Endodermal cell (in vitro differentiated cells): ENCODE results near the gene PIK3IP1. TPM values are rescaled to one million over a fixed set of nuclear protein-coding genes. Genes with fewer than 3 reads are reported as not detected.

Source experiments
- DNase-seq: peaks from one replicate; pipeline ENCODE4 v3.0.0-alpha.2; 2017
- H3K27ac ChIP-seq: 2 replicates; pipeline ENCODE4 v1.5.1; 2013; ENCODE audit warnings: mild to moderate bottlenecking, low read depth, low read length, moderate library complexity
- H3K27me3 ChIP-seq: 2 replicates; pipeline ENCODE4 v1.6.1; 2013; ENCODE audit warnings: mild to moderate bottlenecking, low read length, moderate library complexity; ENCODE audit not compliant: insufficient read depth, control insufficient read depth, poor library complexity, severe bottlenecking
- H3K36me3 ChIP-seq: 2 replicates; pipeline ENCODE4 v1.7.0; 2013; ENCODE audit warnings: mild to moderate bottlenecking, low read length, moderate library complexity; ENCODE audit not compliant: control insufficient read depth, insufficient read depth
- H3K4me1 ChIP-seq: one replicate; pipeline ENCODE4 v1.7.0; 2013; ENCODE audit warnings: low read length; ENCODE audit not compliant: control insufficient read depth, insufficient read depth
- H3K4me3 ChIP-seq: 2 replicates; pipeline ENCODE4 v1.5.1; 2013; ENCODE audit warnings: mild to moderate bottlenecking, low read length, moderate library complexity
- H3K9ac ChIP-seq: 2 replicates; pipeline ENCODE4 v1.6.1; 2013; ENCODE audit warnings: mild to moderate bottlenecking, low read length, moderate library complexity; ENCODE audit not compliant: poor library complexity, severe bottlenecking; ENCODE audit errors: extremely low read depth
- H3K9me3 ChIP-seq: 2 replicates; pipeline ENCODE4 v1.6.1; 2013; ENCODE audit warnings: mild to moderate bottlenecking, low read length, moderate library complexity; ENCODE audit not compliant: control insufficient read depth
- H3K27ac Mint-ChIP-seq: 2 replicates; pipeline ENCODE4 v1.8.0; 2020; ENCODE audit warnings: mixed read lengths
- H3K27me3 Mint-ChIP-seq: 2 replicates; pipeline ENCODE4 v1.8.0; 2021; ENCODE audit warnings: mild to moderate bottlenecking, mixed read lengths; ENCODE audit not compliant: insufficient read depth
- H3K36me3 Mint-ChIP-seq: 2 replicates; pipeline ENCODE4 v1.8.0; 2020; ENCODE audit warnings: low read depth, mixed read lengths
- H3K4me1 Mint-ChIP-seq: 2 replicates; pipeline ENCODE4 v1.8.0; 2020; ENCODE audit warnings: mixed read lengths
- H3K4me3 Mint-ChIP-seq: 2 replicates; pipeline ENCODE4 v1.8.0; 2020; ENCODE audit warnings: mild to moderate bottlenecking, moderate library complexity, mixed read lengths
- H3K9me3 Mint-ChIP-seq: 2 replicates; pipeline ENCODE4 v1.8.0; 2020; ENCODE audit warnings: mild to moderate bottlenecking, mixed read lengths
- WGBS, 2 experiments: methylation state at CpG; one replicate each; pipeline versions ENCODE4 v1.1.5 to v1.1.7; 2013; ENCODE audit warnings: missing lambda C conversion rate in 2 of 2, mixed read lengths in 1 of 2; ENCODE audit not compliant: insufficient coverage in 1 of 2, insufficient read length in 1 of 2; 5-methylcytosine and 5-hydroxymethylcytosine counted together
- total RNA-seq, 2 donors: library from RNA; stranded (reverse); fragmentation: NEBNext Ultra II Directional in 1 of 2; extraction: Animal tissue kit (Norgen Biotek cat#: 25700) in 1 of 2; gene quantifications; 2 replicates in 1 of 2; 3 replicates in 1 of 2; pipeline ENCODE4 v1.2.1, GENCODE V29; 2021
- TF ChIP-seq, protein P1 (sequence below): fragments of 200-600 bp; sonication (generic); conservative IDR thresholded peaks from 2 replicates; pipeline ENCODE4 v1.5.0; 2021; ENCODE audit warnings: antibody characterized with exemption, mild to moderate bottlenecking

PIK3IP1 gene
- total RNA-seq, 2 donors from 2014 or later = 2.0 to 3.5 TPM

DNA sequence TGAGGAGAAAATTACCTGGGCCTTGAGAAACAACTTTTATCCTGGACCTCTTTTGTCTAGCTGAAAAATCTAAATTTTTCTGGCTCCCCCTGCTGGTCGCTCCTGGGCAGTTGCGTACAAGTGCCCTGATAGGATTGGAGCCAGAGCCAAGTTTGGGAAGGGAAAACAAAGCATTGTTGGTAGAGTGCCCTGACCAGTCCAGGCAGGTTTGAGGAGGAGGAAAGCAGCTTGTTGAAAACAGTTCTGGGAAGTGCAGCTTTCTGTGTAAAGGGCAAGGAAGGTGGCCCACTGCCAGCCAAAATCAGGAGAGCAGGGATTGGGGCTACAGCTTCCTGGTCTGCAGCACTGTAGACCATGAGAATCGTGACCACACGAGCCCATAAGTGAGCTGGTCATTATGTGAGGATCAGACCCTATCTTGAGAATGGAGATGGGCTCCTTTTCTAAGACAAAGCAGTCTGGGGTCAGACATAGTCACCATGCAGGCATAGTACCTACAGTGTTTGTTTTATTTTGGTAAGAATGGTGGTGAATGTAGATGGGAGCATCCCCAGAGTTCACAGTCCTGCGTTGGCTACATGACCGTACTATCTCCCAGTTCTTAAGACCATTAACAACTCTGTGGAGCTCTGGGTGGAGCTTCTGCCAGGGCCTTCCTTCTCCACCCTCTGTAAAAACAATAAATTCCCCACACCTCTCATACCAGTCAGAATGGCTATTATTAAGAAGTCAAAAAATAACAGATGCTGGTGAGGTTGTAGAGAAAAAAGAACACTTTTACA is 21.3 kb upstream of the PIK3IP1 start:
- peaks cover 3% of the 10 kb centered on the region for H3K4me1 Mint-ChIP-seq
- Histone ChIP-seq H3K36me3 (no peaks in the 10 kb centered on the region), H3K9me3 (peaks cover 21% of the 10 kb centered on the region), H3K27ac (no peak overlapping the region), H3K27me3 (no peaks in the 10 kb centered on the region), H3K4me1 (no peaks in the 10 kb centered on the region), H3K4me3 (no peak overlapping the region), H3K9ac (no peak overlapping the region)
- no peak overlapping the region for H3K4me3 Mint-ChIP-seq
- WGBS, 2 experiments = 57 to 63% methylated on average over 4 to 6 of the region's 6 CpGs
- TF ChIP-seq, protein P1, sequence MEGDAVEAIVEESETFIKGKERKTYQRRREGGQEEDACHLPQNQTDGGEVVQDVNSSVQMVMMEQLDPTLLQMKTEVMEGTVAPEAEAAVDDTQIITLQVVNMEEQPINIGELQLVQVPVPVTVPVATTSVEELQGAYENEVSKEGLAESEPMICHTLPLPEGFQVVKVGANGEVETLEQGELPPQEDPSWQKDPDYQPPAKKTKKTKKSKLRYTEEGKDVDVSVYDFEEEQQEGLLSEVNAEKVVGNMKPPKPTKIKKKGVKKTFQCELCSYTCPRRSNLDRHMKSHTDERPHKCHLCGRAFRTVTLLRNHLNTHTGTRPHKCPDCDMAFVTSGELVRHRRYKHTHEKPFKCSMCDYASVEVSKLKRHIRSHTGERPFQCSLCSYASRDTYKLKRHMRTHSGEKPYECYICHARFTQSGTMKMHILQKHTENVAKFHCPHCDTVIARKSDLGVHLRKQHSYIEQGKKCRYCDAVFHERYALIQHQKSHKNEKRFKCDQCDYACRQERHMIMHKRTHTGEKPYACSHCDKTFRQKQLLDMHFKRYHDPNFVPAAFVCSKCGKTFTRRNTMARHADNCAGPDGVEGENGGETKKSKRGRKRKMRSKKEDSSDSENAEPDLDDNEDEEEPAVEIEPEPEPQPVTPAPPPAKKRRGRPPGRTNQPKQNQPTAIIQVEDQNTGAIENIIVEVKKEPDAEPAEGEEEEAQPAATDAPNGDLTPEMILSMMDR = peak; percentile 95
- peak; percentile 92 for DNase-seq
- no peaks in the 10 kb centered on the region for H3K36me3 Mint-ChIP-seq
- H3K9me3 Mint-ChIP-seq = peaks cover 22% of the 10 kb centered on the region
- peak overlapping the region; percentile 41 for H3K27ac Mint-ChIP-seq
- no peaks in the 10 kb centered on the region for H3K27me3 Mint-ChIP-seq

DNA sequence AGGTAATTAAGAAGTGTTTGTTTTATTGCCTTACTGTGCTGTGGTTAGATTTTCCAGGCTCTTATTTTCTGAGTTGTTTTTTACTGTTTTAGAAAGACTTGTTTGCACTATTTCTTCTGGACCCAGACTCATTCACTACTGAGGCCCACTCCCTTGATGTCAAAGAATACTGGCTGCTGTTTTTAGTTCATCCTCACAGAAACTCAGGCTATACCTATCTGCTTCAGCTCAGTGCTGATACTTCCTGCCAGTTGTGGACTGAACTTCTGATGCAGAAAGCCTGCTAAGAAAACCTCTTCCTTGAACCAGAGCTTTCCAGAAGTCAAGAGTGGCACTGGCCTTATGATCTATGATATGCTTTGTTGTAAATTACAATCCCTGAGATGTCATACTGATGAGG is 15.9 kb upstream of the PIK3IP1 start:
- H3K36me3 Mint-ChIP-seq = no peaks in the 10 kb centered on the region
- H3K4me1 ChIP-seq = no peaks in the 10 kb centered on the region
- TF ChIP-seq, protein P1 = no peak
- no peak overlapping the region for H3K4me3 Mint-ChIP-seq
- no peak overlapping the region for H3K9ac ChIP-seq
- no peaks in the 10 kb centered on the region for H3K9me3 ChIP-seq
- no peaks in the 10 kb centered on the region for H3K9me3 Mint-ChIP-seq
- no peak overlapping the region for H3K27ac ChIP-seq
- peaks cover 1% of the 10 kb centered on the region for H3K27me3 Mint-ChIP-seq
- no peak for DNase-seq
- no peaks in the 10 kb centered on the region for H3K36me3 ChIP-seq
- no peak overlapping the region for H3K27ac Mint-ChIP-seq
- no peaks in the 10 kb centered on the region for H3K27me3 ChIP-seq
- H3K4me1 Mint-ChIP-seq = no peaks in the 10 kb centered on the region
- H3K4me3 ChIP-seq = no peak overlapping the region

DNA sequence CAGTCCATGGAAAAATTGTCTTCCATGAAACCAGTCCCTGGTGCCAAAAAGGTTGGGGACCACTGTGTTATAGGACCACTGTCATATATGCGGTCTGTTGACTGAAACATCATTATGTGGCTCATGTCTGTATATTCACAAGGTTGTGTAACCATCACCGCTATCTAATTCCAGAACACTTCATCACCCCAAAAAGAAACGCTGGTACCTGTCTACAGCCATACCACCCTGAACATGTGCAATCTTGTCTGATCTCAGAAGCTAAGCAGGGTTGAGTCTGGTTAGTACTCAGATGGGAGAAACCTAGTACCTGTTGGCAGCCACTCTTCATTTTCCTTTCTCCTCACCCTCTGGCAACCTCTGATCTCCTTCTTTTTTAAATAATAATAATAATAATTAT is 12.9 kb upstream of the PIK3IP1 start:
- Mint-ChIP-seq H3K4me1 (no peaks in the 10 kb centered on the region), H3K4me3 (no peak overlapping the region), H3K27ac (no peak overlapping the region), H3K36me3 (no peaks in the 10 kb centered on the region), H3K27me3 (peaks cover 1% of the 10 kb centered on the region), H3K9me3 (no peaks in the 10 kb centered on the region)
- Histone ChIP-seq H3K9me3 (no peaks in the 10 kb centered on the region), H3K4me3 (no peak overlapping the region), H3K9ac (no peak overlapping the region), H3K27ac (no peak overlapping the region), H3K36me3 (no peaks in the 10 kb centered on the region), H3K27me3 (no peaks in the 10 kb centered on the region), H3K4me1 (no peaks in the 10 kb centered on the region)
- TF ChIP-seq, protein P1 = no peak
- 80 to 87% methylated on average over 1 to 3 of the region's 3 CpGs for WGBS, 2 experiments
- DNase-seq = no peak
